Chondrocyte (in vitro differentiated cells): ENCODE data around the gene FAHD1. TPM values are rescaled to one million over a fixed set of nuclear protein-coding genes. Genes with fewer than 3 reads are reported as not detected.
A peak's percentile ranks its signal among the peaks of the same experiment; 100 is the strongest.

Source experiments
- DNase-seq: peaks from one replicate; pipeline ENCODE4 v3.0.0; 2021; ENCODE audit warnings: mixed read lengths, low spot score
- H3K27ac Mint-ChIP-seq: one replicate; pipeline ENCODE4 v1.8.0; 2021; ENCODE audit warnings: mild to moderate bottlenecking, moderate library complexity, mixed read lengths; ENCODE audit not compliant: unreplicated experiment
- H3K27me3 Mint-ChIP-seq: 2 replicates; pipeline ENCODE4 v1.8.0; 2021; ENCODE audit warnings: low read depth, mixed read lengths
- H3K36me3 Mint-ChIP-seq: 2 replicates; pipeline ENCODE4 v1.8.0; 2021; ENCODE audit warnings: low read depth, mixed read lengths
- H3K4me1 Mint-ChIP-seq: 2 replicates; pipeline ENCODE4 v1.8.0; 2021; ENCODE audit warnings: low read depth, mild to moderate bottlenecking, mixed read lengths
- H3K4me3 Mint-ChIP-seq: one replicate; pipeline ENCODE4 v1.8.0; 2021; ENCODE audit warnings: mild to moderate bottlenecking, moderate library complexity, mixed read lengths; ENCODE audit not compliant: unreplicated experiment
- H3K9me3 Mint-ChIP-seq: 2 replicates; pipeline ENCODE4 v1.8.0; 2021; ENCODE audit warnings: low read depth, mixed read lengths
- CTCF ChIP-seq: fragments of 200-600 bp; sonication (generic); IDR thresholded peaks from 2 replicates; pipeline ENCODE4 v1.5.0; 2021; ENCODE audit warnings: antibody characterized with exemption, mild to moderate bottlenecking, moderate library complexity
- total RNA-seq: library from RNA; stranded (reverse); gene quantifications from 3 replicates; pipeline ENCODE4 v1.2.1, GENCODE V29; 2021

Gene FAHD1
- total RNA-seq, 1 donor from 2014 or later: 27.1 TPM

- TF ChIP-seq CTCF: peak; percentile 77
- H3K36me3 Mint-ChIP-seq: peaks cover 7% of the 10 kb centered on the region
- peak overlapping the region; percentile 5 for H3K27ac Mint-ChIP-seq
These were observed 14.3 kb upstream of the FAHD1 start for GRCh38 chr16:1812732-1813163.

GRCh38 chr16:1815461-1815860 lies 11.5 kb upstream of the FAHD1 start:
- peak; percentile 33 for DNase-seq
- Mint-ChIP-seq H3K27me3 (no peaks in the 10 kb centered on the region), H3K27ac (no peak overlapping the region), H3K36me3 (peaks cover 6% of the 10 kb centered on the region), H3K4me1 (peaks cover 12% of the 10 kb centered on the region), H3K4me3 (no peak overlapping the region), H3K9me3 (no peaks in the 10 kb centered on the region)
- TF ChIP-seq CTCF: no peak

More at GRCh38 chr16:1812732-1813163, 14.3 kb upstream of the FAHD1 start:
- DNase-seq: peak; percentile 94
- Mint-ChIP-seq H3K9me3 (no peaks in the 10 kb centered on the region), H3K4me1 (peaks cover 12% of the 10 kb centered on the region), H3K4me3 (no peak overlapping the region), H3K27me3 (no peaks in the 10 kb centered on the region)

GRCh38 chr16:1816396-1817275 lies 10.4 kb upstream of the FAHD1 start:
- Mint-ChIP-seq H3K4me1 (peaks cover 12% of the 10 kb centered on the region), H3K27me3 (no peaks in the 10 kb centered on the region), H3K27ac (no peak overlapping the region), H3K9me3 (no peaks in the 10 kb centered on the region), H3K4me3 (no peak overlapping the region), H3K36me3 (peaks cover 6% of the 10 kb centered on the region)
- TF ChIP-seq CTCF: no peak
- DNase-seq: peak; percentile 80

- TF ChIP-seq CTCF: no peak
- Mint-ChIP-seq H3K9me3 (no peaks in the 10 kb centered on the region), H3K4me1 (peaks cover 12% of the 10 kb centered on the region), H3K27me3 (no peaks in the 10 kb centered on the region), H3K4me3 (no peak overlapping the region), H3K36me3 (peaks cover 6% of the 10 kb centered on the region), H3K27ac (no peak overlapping the region)
- DNase-seq: peak; percentile 78
These were observed 9.8 kb upstream of the FAHD1 start for GRCh38 chr16:1817276-1817589.

- no peak for TF ChIP-seq CTCF
- no peak overlapping the region for H3K4me3 Mint-ChIP-seq
- no peak overlapping the region for H3K27ac Mint-ChIP-seq
- DNase-seq: no peak
- H3K4me1 Mint-ChIP-seq: peaks cover 7% of the 10 kb centered on the region
- no peaks in the 10 kb centered on the region for H3K27me3 Mint-ChIP-seq
- H3K36me3 Mint-ChIP-seq: peaks cover 6% of the 10 kb centered on the region
- H3K9me3 Mint-ChIP-seq: no peaks in the 10 kb centered on the region
These were observed 9.3 kb upstream of the FAHD1 start for GRCh38 chr16:1817716-1818115.
